Endothelial cell of umbilical vein (primary cell): Measurements from ENCODE around the gene SLC30A7. TPM values are rescaled to one million over a fixed set of nuclear protein-coding genes. Genes with fewer than 3 reads are reported as not detected.

Source experiments
- BruUV-seq: library from RNA; stranded (reverse); fragments of 400-500 nt; replicated peaks from 2 replicates; lab custom pipeline; 2021; lab: Mats Ljungman, UMichigan
- CTCF ChIA-PET: fragments of 300-600, 350-600 bp; sonication (Branson Sonifier 250); formaldehyde crosslinking; loops from one replicate; lab custom pipeline; 2021; ENCODE audit warnings: antibody characterized with exemption, inconsistent platforms; lab: Charles Lee
- POLR2A ChIA-PET: fragments of 300-600, 350-600 bp; sonication (Branson Sonifier 250); formaldehyde crosslinking; loops from one replicate; lab custom pipeline; 2021; ENCODE audit warnings: antibody characterized with exemption, inconsistent platforms; lab: Charles Lee
- DNase-seq: peaks from one replicate; pipeline ENCODE4 v3.0.0-alpha.2; 2011; ENCODE audit warnings: low read depth, low spot score
- FAIRE-seq: peaks from 2 replicates; lab custom pipeline; 2011; peaks lifted over from hg19 to GRCh38; lab: Jason Lieb, UNC
- H2AFZ ChIP-seq: 2 replicates; pipeline ENCODE4 v1.6.0; 2012; ENCODE audit warnings: low read depth, low read length, control low read depth, inconsistent platforms
- H3K27ac ChIP-seq: 2 replicates; pipeline ENCODE4 v1.5.1; 2011; ENCODE audit warnings: low read depth, mild to moderate bottlenecking, control low read depth, low read length, moderate library complexity; ENCODE audit not compliant: insufficient read depth
- H3K27me3 ChIP-seq, 2 experiments: 2 replicates each; pipeline versions ENCODE4 v1.6.0 to v1.6.1; 2011; ENCODE audit warnings: low read length in 2 of 2, mixed read lengths in 1 of 2; ENCODE audit not compliant: control insufficient read depth in 2 of 2, insufficient read depth in 2 of 2
- H3K36me3 ChIP-seq, 2 experiments: 2 replicates in 1 of 2; 3 replicates in 1 of 2; pipeline ENCODE4 v1.5.1; 2011; ENCODE audit warnings: low read length in 2 of 2, mild to moderate bottlenecking in 1 of 2, moderate library complexity in 1 of 2; ENCODE audit not compliant: control insufficient read depth in 2 of 2, insufficient read depth in 2 of 2; ENCODE audit errors: extremely low read depth in 1 of 2
- H3K4me1 ChIP-seq: 3 replicates; pipeline ENCODE4 v1.5.1; 2011; ENCODE audit warnings: mild to moderate bottlenecking, low read length; ENCODE audit not compliant: control insufficient read depth, insufficient read depth; ENCODE audit errors: extremely low read depth
- H3K4me2 ChIP-seq: 2 replicates; pipeline ENCODE4 v1.6.1; 2011; ENCODE audit warnings: low read length, control low read depth, mixed read lengths; ENCODE audit not compliant: insufficient read depth
- H3K4me3 ChIP-seq, 3 experiments: fragments of 200-600 bp in 1 of 3; sonication (generic), shearing (Covaris generic) in 1 of 3; replicated peaks in 1 of 3; 2 replicates each; pipeline ENCODE4 v1.5.1; 2011 to 2016; ENCODE audit warnings: control low read depth in 3 of 3, low read length in 3 of 3, mild to moderate bottlenecking in 2 of 3, inconsistent platforms in 1 of 3, low read depth in 1 of 3, moderate library complexity in 1 of 3; ENCODE audit not compliant: insufficient read depth in 1 of 3
- H3K79me2 ChIP-seq: 2 replicates; pipeline ENCODE4 v1.6.0; 2012; ENCODE audit warnings: low read length, inconsistent platforms; ENCODE audit not compliant: control insufficient read depth, insufficient read depth
- H3K9ac ChIP-seq: replicated peaks from 2 replicates; pipeline ENCODE3; 2011; ENCODE audit warnings: low read length, control low read depth; ENCODE audit not compliant: insufficient read depth; ENCODE audit errors: extremely low read depth
- H3K9me1 ChIP-seq: replicated peaks from 3 replicates; pipeline ENCODE4 v1.6.0; 2011; ENCODE audit warnings: mild to moderate bottlenecking, low read length; ENCODE audit not compliant: control insufficient read depth, insufficient read depth; ENCODE audit errors: extremely low read depth
- H3K9me3 ChIP-seq: replicated peaks from 2 replicates; pipeline ENCODE4 v1.5.1; 2012; ENCODE audit warnings: low read length, inconsistent platforms; ENCODE audit not compliant: control insufficient read depth, insufficient read depth
- H4K20me1 ChIP-seq: replicated peaks from 2 replicates; pipeline ENCODE3; 2011; ENCODE audit warnings: mild to moderate bottlenecking, low read length; ENCODE audit not compliant: control insufficient read depth, insufficient read depth; ENCODE audit errors: extremely low read depth
- CTCF ChIP-seq, 2 donors: IDR thresholded peaks; 1 replicate in 1 of 2; 2 replicates in 1 of 2; pipeline ENCODE4 v1.5.1; 2011; ENCODE audit warnings: low read length in 2 of 2, mild to moderate bottlenecking in 2 of 2, moderate library complexity in 2 of 2, control low read depth in 1 of 2, inconsistent platforms in 1 of 2, low read depth in 1 of 2; ENCODE audit not compliant: insufficient read depth in 1 of 2; ENCODE audit errors: extremely low read depth in 1 of 2
- EZH2 ChIP-seq: IDR thresholded peaks from 2 replicates; pipeline ENCODE4 v1.6.1; 2012; ENCODE audit warnings: borderline replicate concordance, low read depth, mild to moderate bottlenecking, moderate library complexity, low read length, inconsistent platforms; ENCODE audit not compliant: severe bottlenecking
- FOS ChIP-seq: IDR thresholded peaks from 2 replicates; pipeline ENCODE4 v1.6.1; 2011; ENCODE audit warnings: mild to moderate bottlenecking, low read length, moderate library complexity, borderline replicate concordance; ENCODE audit not compliant: insufficient read depth
- GATA2 ChIP-seq: IDR thresholded peaks from 2 replicates; pipeline ENCODE4 v1.7.0; 2011; ENCODE audit warnings: low read depth, mild to moderate bottlenecking, moderate library complexity, mixed read lengths, low read length; ENCODE audit not compliant: insufficient read length, insufficient read depth
- JUN ChIP-seq: IDR thresholded peaks from 2 replicates; pipeline ENCODE4 v1.6.1; 2011; ENCODE audit warnings: borderline replicate concordance, low read depth; ENCODE audit not compliant: insufficient read length, insufficient read depth
- MAX ChIP-seq: IDR thresholded peaks from 2 replicates; pipeline ENCODE4 v1.6.1; 2011; ENCODE audit not compliant: insufficient read depth, insufficient read length
- MYC ChIP-seq: IDR thresholded peaks from one replicate; pipeline ENCODE4 v1.6.1; 2011; ENCODE audit warnings: mild to moderate bottlenecking, low read depth, low read length
- POLR2A ChIP-seq: IDR thresholded peaks from 2 replicates; pipeline ENCODE4 v1.6.1; 2012; ENCODE audit warnings: low read depth, mild to moderate bottlenecking, control low read depth, low read length
- POLR2AphosphoS5 ChIP-seq: IDR thresholded peaks from 2 replicates; pipeline ENCODE4 v1.6.1; 2012; ENCODE audit warnings: low read depth, mild to moderate bottlenecking, control low read depth, low read length, moderate library complexity; ENCODE audit not compliant: insufficient read depth
- dilution Hi-C: fragments of 300-500 bp; cut with MboI; formaldehyde crosslinking; loops from one replicate; pipeline ENCODE4 v1.15.0; 2019; ENCODE audit warnings: low sequenced_read_pairs; ENCODE audit not compliant: extremely low pct_ligation_motif_present
- intact Hi-C: fragments of 100-400 bp; cut with micrococcal nuclease; formaldehyde crosslinking; loops from one replicate; pipeline ENCODE4 v1.10.0; 2022
- polyA plus RNA-seq, 4 experiments: library from polyadenylated mRNA; depleted of rRNA in 3 of 4; stranded (reverse) in 3 of 4; unstranded in 1 of 4; fragments of >200 nt; gene quantifications; 2 replicates each; pipeline versions ENCODE4 v1.2.1 to v1.2.3, GENCODE V29; 2011 to 2012; ENCODE audit warnings: missing spikeins in 1 of 4
- total RNA-seq: library from RNA; stranded (reverse); gene quantifications from 2 replicates; pipeline ENCODE4 v1.2.3, GENCODE V29; 2021

SLC30A7 gene
- total and polyA plus RNA-seq, 2 donors (not counting 3 experiments of a cell fraction or from before 2014, with no cell fraction given) = 9.3 to 38.6 TPM

- TF ChIP-seq EZH2 (no peak), MYC (no peak), POLR2A (no peak), FOS (no peak), GATA2 (no peak), CTCF (IDR thresholded peaks at IDR 0.05; ENCODE audit: extremely low read depth in 1 of 2, insufficient read depth in 1 of 2, low read depth in 1 of 2, low read length in 2 of 2) (no peak), MAX (no peak), POLR2AphosphoS5 (no peak), JUN (no peak)
- intact Hi-C loops (no loop called here), dilution Hi-C loops (loop anchor here (25.0 kb wide), 1 partner anchor 410 kb away; no protein-coding TSS in a partner anchor)
- DNase-seq (no peak), FAIRE-seq (no peak)
- H3K9me1 ChIP-seq = no peaks in the 10 kb centered on the region
- H3K36me3 ChIP-seq = peaks cover 12 to 16% of the 10 kb centered on the region in 2 experiments
- H3K9ac ChIP-seq = no peak overlapping the region
- no peaks in the 10 kb centered on the region for H3K9me3 ChIP-seq
- no peak overlapping the region for H3K27ac ChIP-seq
- H3K27me3 ChIP-seq = no peaks in the 10 kb centered on the region
- H3K4me3 ChIP-seq = no peak overlapping the region
- peaks cover 10% of the 10 kb centered on the region for H3K4me1 ChIP-seq
- ChIA-PET CTCF (no interaction called here), POLR2A (no interaction called here)
- H3K79me2 ChIP-seq = peaks cover 50% of the 10 kb centered on the region
- H4K20me1 ChIP-seq = no peaks in the 10 kb centered on the region
- no peak overlapping the region for H2AFZ ChIP-seq
- no TSS peak for BruUV-seq
- H3K4me2 ChIP-seq = no peak overlapping the region
Measured at GRCh38 chr1:100902365-100902764, 6.5 kb downstream of the SLC30A7 start.
